GM12878 (cell line): ENCODE data around the gene ADPRHL1. TPM values are rescaled to one million over a fixed set of nuclear protein-coding genes. Genes with fewer than 3 reads are reported as not detected.

ENCODE experiments used
- ATAC-seq: fragments of 200-7000 bp; cut with Tn5 transposase; 3 replicates; pipeline ENCODE4 v1.9.1; 2020; ENCODE audit warnings: mild to moderate bottlenecking, moderate library complexity
- BruUV-seq: library from RNA; stranded (reverse); fragments of 400-500 nt; replicated peaks from 2 replicates; lab custom pipeline; 2021; lab: Mats Ljungman, UMichigan
- CTCF ChIA-PET: fragments of 300-600 bp; sonication (Branson Sonifier 250); formaldehyde crosslinking; extraction: SDS; loops from one replicate; lab custom pipeline; 2021; ENCODE audit warnings: inconsistent platforms; lab: Yijun Ruan, JAX
- POLR2A ChIA-PET: fragments of 350-600 bp; formaldehyde crosslinking; extraction: SDS; loops from one replicate; lab custom pipeline; 2021; ENCODE audit warnings: inconsistent platforms; lab: Charles Lee
- RAD21 ChIA-PET: fragments of 300-600 bp; sonication (Branson Sonifier 250); formaldehyde crosslinking; loops from one replicate; lab custom pipeline; 2023; ENCODE audit warnings: antibody characterized with exemption; ENCODE audit not compliant: unreplicated experiment; lab: Charles Lee
- SMC1A ChIA-PET: fragments of 300-600 bp; sonication (Branson Sonifier 250); formaldehyde crosslinking; loops from one replicate; lab custom pipeline; 2023; ENCODE audit not compliant: unreplicated experiment, uncharacterized antibody; lab: Charles Lee
- DNase-seq: peaks from one replicate; pipeline ENCODE4 v3.0.0-alpha.2; 2011; ENCODE audit warnings: low read depth, low spot score
- FAIRE-seq: peaks from 3 replicates; lab custom pipeline; 2011; peaks lifted over from hg19 to GRCh38; lab: Jason Lieb, UNC
- H2AFZ ChIP-seq: 2 replicates; pipeline ENCODE4 v1.6.0; 2011; ENCODE audit warnings: low read depth, low read length, control low read depth; ENCODE audit not compliant: control insufficient read depth
- H3K27ac ChIP-seq: 2 replicates; pipeline ENCODE4 v1.5.1; 2011; ENCODE audit warnings: control low read depth; ENCODE audit not compliant: control insufficient read depth, insufficient read depth
- H3K27me3 ChIP-seq, 2 experiments: replicated peaks in 1 of 2; 2 replicates each; pipeline versions ENCODE4 v1.6.0 to v1.6.1; 2011; ENCODE audit warnings: low read length in 1 of 2; ENCODE audit not compliant: control insufficient read depth in 2 of 2, insufficient read depth in 2 of 2
- H3K36me3 ChIP-seq, 2 experiments: 2 replicates each; pipeline ENCODE4 v1.5.1; 2011; ENCODE audit warnings: low read length in 1 of 2; ENCODE audit not compliant: control insufficient read depth in 2 of 2, insufficient read depth in 2 of 2
- H3K4me1 ChIP-seq: 2 replicates; pipeline ENCODE4 v1.6.1; 2011; ENCODE audit warnings: mild to moderate bottlenecking, low read length, moderate library complexity, mixed read lengths; ENCODE audit not compliant: control insufficient read depth, insufficient read depth
- H3K4me2 ChIP-seq: 2 replicates; pipeline ENCODE4 v1.6.0; 2011; ENCODE audit warnings: control low read depth; ENCODE audit not compliant: control insufficient read depth, insufficient read depth
- H3K4me3 ChIP-seq: fragments of 200-600 bp; sonication (generic); 2 replicates; pipeline ENCODE4 v1.5.1; 2016
- H3K79me2 ChIP-seq: 2 replicates; pipeline ENCODE4 v1.6.0; 2011; ENCODE audit warnings: low read length; ENCODE audit not compliant: control insufficient read depth, insufficient read depth
- H3K9ac ChIP-seq: 2 replicates; pipeline ENCODE4 v1.8.0; 2011; ENCODE audit warnings: low read length, control low read depth, mixed read lengths; ENCODE audit not compliant: control insufficient read depth, insufficient read depth
- H3K9me3 ChIP-seq: replicated peaks from 3 replicates; pipeline ENCODE4 v1.5.1; 2011; ENCODE audit warnings: mild to moderate bottlenecking, low read length; ENCODE audit not compliant: control insufficient read depth, insufficient read depth
- H4K20me1 ChIP-seq: 2 replicates; pipeline ENCODE4 v1.6.0; 2011; ENCODE audit not compliant: control insufficient read depth, insufficient read depth
- BRCA1 ChIP-seq: IDR thresholded peaks from 2 replicates; pipeline ENCODE4 v1.6.1; 2011; ENCODE audit warnings: low read depth, low read length, improper control_type of control experiment
- CHD4 ChIP-seq: fragments of 200-600 bp; sonication (generic); IDR thresholded peaks from 2 replicates; pipeline ENCODE4 v1.6.1; 2016; ENCODE audit warnings: mild to moderate bottlenecking
- ETV6 ChIP-seq, 2 experiments: fragments of 450-650 bp in 1 of 2; IDR thresholded peaks in 1 of 2; conservative IDR thresholded peaks in 1 of 2; 2 replicates each; pipeline ENCODE4 v1.6.1; 2014; ENCODE audit warnings: antibody characterized with exemption in 1 of 2, borderline replicate concordance in 1 of 2, low read depth in 1 of 2, mild to moderate bottlenecking in 1 of 2, moderate library complexity in 1 of 2
- JUNB ChIP-seq: IDR thresholded peaks from 2 replicates; pipeline ENCODE4 v1.6.1; 2016; ENCODE audit warnings: antibody characterized with exemption, mild to moderate bottlenecking
- KLF5 ChIP-seq: fragments of 450-650 bp; IDR thresholded peaks from 2 replicates; pipeline ENCODE4 v1.6.1; 2014; ENCODE audit warnings: mild to moderate bottlenecking; ENCODE audit not compliant: partially characterized antibody
- MAX ChIP-seq: IDR thresholded peaks from 2 replicates; pipeline ENCODE4 v1.6.1; 2012; ENCODE audit warnings: low read depth, low read length, improper control_type of control experiment
- MYB ChIP-seq: fragments of 150-350 bp; IDR thresholded peaks from 2 replicates; pipeline ENCODE4 v1.6.1; 2014; ENCODE audit warnings: mild to moderate bottlenecking, low read depth, low read length, borderline replicate concordance
- NFIC ChIP-seq: IDR thresholded peaks from 2 replicates; pipeline ENCODE4 v1.6.1; 2012; ENCODE audit warnings: low read depth, mild to moderate bottlenecking, inconsistent platforms, low read length, moderate library complexity
- STAT1 ChIP-seq: fragments of 450-650 bp; conservative IDR thresholded peaks from 2 replicates; pipeline ENCODE4 v1.6.1; 2014; ENCODE audit warnings: antibody characterized with exemption, mild to moderate bottlenecking
- ZBED1 ChIP-seq: IDR thresholded peaks from 2 replicates; pipeline ENCODE4 v1.6.1; 2016; ENCODE audit warnings: borderline replicate concordance
- WGBS: methylation state at CpG from one replicate; pipeline ENCODE4 v1.1.6; 2016; ENCODE audit warnings: low lambda C conversion rate; ENCODE audit not compliant: insufficient replicate concordance, insufficient coverage; ENCODE audit errors: missing lambda C conversion rate; 5-methylcytosine and 5-hydroxymethylcytosine counted together
- in situ Hi-C: fragments of 300-500 bp; cut with MboI; formaldehyde crosslinking; loops from 9 replicates; pipeline ENCODE4 v1.14.3; 2018; ENCODE audit warnings: mixed read lengths
- intact Hi-C: fragments of 100-400 bp; cut with micrococcal nuclease; formaldehyde crosslinking; loops from one replicate; pipeline ENCODE4 v1.14.2; 2022; ENCODE audit not compliant: unreplicated experiment
- polyA plus RNA-seq, 11 experiments: library from polyadenylated mRNA; depleted of rRNA in 4 of 11; unstranded in 6 of 11; stranded (reverse) in 5 of 11; fragments of >200 nt; fragmentation: Nextera tagmentation in 4 of 11; fragmentation: Illumina TruSeq in 1 of 11; extraction: Ambion mirVana in 4 of 11; extraction: Trizol in 1 of 11; gene quantifications; 1 replicate in 1 of 11; 2 replicates in 10 of 11; pipeline versions ENCODE4 v1.2.1 to v1.2.3, GENCODE V29; 2011 to 2016; ENCODE audit warnings: inconsistent platforms in 2 of 11, missing spikeins in 2 of 11, low read depth in 1 of 11
- total RNA-seq, 4 experiments: library from RNA; depleted of rRNA in 3 of 4; stranded (reverse); fragments of >200 nt in 3 of 4; fragmentation: Illumina TruSeq in 1 of 4; extraction: Trizol in 1 of 4; gene quantifications; 2 replicates each; pipeline versions ENCODE4 v1.2.1 to v1.2.3, GENCODE V29; 2013 to 2021
- TF ChIP-seq, protein P1 (sequence below): fragments of 450-650 bp; IDR thresholded peaks from 2 replicates; pipeline ENCODE4 v1.6.1; 2017; ENCODE audit warnings: mild to moderate bottlenecking
- TF ChIP-seq, protein P2 (sequence below): fragments of 450-650 bp; formaldehyde crosslinking; IDR thresholded peaks from 2 replicates; pipeline ENCODE4 v1.4.0; 2022; ENCODE audit warnings: mild to moderate bottlenecking, moderate library complexity
- TF ChIP-seq, protein P3 (sequence below): fragments of 450-650 bp; IDR thresholded peaks from 2 replicates; pipeline ENCODE4 v1.6.1; 2017; ENCODE audit warnings: mild to moderate bottlenecking, moderate library complexity

ADPRHL1 gene
- total and polyA plus RNA-seq, 10 of the 15 experiments (the other 5 are each of a cell fraction or from before 2014, with no cell fraction given), result 0.05 to 1.9 (median 1.0) TPM

DNA sequence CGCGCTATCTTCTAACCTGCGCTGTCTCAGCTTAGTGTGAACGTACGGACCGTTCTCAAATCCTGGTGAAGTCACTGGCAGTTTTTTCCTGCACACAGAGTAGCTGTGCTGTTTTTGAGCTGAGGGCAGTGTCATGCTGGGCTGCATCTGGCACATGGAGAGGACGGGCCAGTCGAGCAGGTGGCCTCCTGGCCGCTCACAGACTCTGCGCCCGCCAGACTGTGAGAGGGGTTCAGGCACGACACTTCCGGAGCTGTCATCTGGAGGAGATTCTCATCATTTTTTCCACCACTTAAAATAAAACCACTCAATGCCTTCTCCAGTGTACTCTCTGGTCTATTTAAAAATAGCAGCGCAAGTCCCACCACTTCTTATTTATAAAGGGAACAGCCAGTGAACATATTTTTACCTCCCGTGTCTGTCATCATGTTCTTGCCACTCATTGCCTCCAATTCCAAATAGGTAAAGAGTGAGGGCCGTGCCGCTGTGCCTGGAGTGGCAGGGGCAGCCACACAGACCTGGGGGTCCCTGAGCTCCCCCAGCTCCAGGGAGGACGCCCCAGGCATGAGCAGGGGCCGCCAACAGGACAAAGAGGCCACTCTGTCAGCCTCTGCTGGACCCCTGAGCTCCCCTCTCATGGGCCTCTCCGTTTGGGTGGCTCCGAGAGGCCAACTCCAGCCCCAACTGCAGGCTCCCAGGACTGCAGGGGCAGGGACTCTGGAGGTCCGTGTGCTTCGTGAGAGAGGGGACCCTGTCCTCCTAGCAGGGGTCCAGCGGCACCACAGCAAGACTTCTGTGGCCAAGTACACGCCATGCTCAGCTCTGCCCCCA is 52.5 kb downstream of the ADPRHL1 start (continued):
- no peak for TF ChIP-seq ETV6 (conservative IDR thresholded peaks at IDR 0.05 in 1 of 2, IDR thresholded peaks at IDR 0.05 in 1 of 2; ENCODE audit: borderline replicate concordance in 1 of 2, low read depth in 1 of 2)
- no peak for TF ChIP-seq BRCA1
- no peak for TF ChIP-seq NFIC
- TF ChIP-seq KLF5, result no peak
- TF ChIP-seq MYB, result no peak
- TF ChIP-seq, protein P1, sequence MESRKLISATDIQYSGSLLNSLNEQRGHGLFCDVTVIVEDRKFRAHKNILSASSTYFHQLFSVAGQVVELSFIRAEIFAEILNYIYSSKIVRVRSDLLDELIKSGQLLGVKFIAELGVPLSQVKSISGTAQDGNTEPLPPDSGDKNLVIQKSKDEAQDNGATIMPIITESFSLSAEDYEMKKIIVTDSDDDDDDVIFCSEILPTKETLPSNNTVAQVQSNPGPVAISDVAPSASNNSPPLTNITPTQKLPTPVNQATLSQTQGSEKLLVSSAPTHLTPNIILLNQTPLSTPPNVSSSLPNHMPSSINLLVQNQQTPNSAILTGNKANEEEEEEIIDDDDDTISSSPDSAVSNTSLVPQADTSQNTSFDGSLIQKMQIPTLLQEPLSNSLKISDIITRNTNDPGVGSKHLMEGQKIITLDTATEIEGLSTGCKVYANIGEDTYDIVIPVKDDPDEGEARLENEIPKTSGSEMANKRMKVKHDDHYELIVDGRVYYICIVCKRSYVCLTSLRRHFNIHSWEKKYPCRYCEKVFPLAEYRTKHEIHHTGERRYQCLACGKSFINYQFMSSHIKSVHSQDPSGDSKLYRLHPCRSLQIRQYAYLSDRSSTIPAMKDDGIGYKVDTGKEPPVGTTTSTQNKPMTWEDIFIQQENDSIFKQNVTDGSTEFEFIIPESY, result no peak
- TF ChIP-seq MAX, result no peak
- TF ChIP-seq JUNB, result no peak
- TF ChIP-seq CHD4, result no peak
- TF ChIP-seq ZBED1, result no peak

DNA sequence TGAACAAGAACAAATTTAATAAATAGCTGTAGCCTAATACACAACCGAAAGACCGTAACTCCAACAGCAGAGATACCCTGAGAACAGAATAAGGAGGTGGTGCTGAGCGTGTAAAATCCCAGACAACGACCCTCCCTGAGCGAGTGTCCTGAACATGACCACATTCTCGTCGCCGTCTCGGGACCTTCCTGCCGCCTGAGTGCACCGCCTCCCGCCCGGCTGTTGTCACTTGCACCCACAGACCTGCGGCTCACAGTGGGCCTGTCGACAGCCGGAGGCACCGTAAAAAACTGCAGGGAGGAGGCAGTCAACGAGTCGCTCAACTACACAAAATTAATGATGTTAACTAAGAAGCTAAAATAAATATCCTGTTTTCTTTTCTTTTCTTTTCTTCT is 53.5 kb downstream of the ADPRHL1 start:
- Histone ChIP-seq H3K4me3 (no peak overlapping the region), H2AFZ (no peak overlapping the region), H3K36me3 (no peaks in the 10 kb centered on the region), H3K4me2 (no peak overlapping the region), H4K20me1 (no peaks in the 10 kb centered on the region), H3K4me1 (no peaks in the 10 kb centered on the region), H3K9me3 (no peaks in the 10 kb centered on the region), H3K79me2 (no peaks in the 10 kb centered on the region), H3K9ac (no peak overlapping the region), H3K27ac (no peak overlapping the region), H3K27me3 (no peaks in the 10 kb centered on the region)
- FAIRE-seq (no peak), DNase-seq (no peak), ATAC-seq (no peak)
- ChIA-PET SMC1A (no interaction called here), POLR2A (interaction anchor here (1.2 kb wide), 1 partner anchor 16 kb away, joined by 3 read pairs; no protein-coding TSS in a partner anchor), RAD21 (no interaction called here), CTCF (no interaction called here)
- in situ Hi-C loops, result no loop called here
- no TSS peak for BruUV-seq
- intact Hi-C loops, result loop anchor here (10.0 kb wide), 1 partner anchor 375 kb away; no protein-coding TSS in a partner anchor
- 53% methylated on average over 19 of the region's 19 CpGs for WGBS
- TF ChIP-seq STAT1, result no peak
- TF ChIP-seq, protein P2, sequence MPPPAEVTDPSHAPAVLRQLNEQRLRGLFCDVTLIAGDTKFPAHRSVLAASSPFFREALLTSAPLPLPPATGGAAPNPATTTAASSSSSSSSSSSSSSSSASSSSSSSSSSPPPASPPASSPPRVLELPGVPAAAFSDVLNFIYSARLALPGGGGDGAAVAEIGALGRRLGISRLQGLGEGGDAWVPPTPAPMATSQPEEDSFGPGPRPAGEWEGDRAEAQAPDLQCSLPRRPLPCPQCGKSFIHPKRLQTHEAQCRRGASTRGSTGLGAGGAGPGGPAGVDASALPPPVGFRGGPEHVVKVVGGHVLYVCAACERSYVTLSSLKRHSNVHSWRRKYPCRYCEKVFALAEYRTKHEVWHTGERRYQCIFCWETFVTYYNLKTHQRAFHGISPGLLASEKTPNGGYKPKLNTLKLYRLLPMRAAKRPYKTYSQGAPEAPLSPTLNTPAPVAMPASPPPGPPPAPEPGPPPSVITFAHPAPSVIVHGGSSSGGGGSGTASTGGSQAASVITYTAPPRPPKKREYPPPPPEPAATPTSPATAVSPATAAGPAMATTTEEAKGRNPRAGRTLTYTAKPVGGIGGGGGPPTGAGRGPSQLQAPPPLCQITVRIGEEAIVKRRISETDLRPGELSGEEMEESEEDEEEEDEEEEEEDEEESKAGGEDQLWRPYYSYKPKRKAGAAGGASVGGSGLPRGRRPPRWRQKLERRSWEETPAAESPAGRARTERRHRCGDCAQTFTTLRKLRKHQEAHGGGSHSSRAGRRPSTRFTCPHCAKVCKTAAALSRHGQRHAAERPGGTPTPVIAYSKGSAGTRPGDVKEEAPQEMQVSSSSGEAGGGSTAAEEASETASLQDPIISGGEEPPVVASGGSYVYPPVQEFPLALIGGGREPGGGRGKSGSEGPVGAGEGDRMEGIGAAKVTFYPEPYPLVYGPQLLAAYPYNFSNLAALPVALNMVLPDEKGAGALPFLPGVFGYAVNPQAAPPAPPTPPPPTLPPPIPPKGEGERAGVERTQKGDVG (CRISPR knock-in tag), result no peak
- TF ChIP-seq, protein P3, sequence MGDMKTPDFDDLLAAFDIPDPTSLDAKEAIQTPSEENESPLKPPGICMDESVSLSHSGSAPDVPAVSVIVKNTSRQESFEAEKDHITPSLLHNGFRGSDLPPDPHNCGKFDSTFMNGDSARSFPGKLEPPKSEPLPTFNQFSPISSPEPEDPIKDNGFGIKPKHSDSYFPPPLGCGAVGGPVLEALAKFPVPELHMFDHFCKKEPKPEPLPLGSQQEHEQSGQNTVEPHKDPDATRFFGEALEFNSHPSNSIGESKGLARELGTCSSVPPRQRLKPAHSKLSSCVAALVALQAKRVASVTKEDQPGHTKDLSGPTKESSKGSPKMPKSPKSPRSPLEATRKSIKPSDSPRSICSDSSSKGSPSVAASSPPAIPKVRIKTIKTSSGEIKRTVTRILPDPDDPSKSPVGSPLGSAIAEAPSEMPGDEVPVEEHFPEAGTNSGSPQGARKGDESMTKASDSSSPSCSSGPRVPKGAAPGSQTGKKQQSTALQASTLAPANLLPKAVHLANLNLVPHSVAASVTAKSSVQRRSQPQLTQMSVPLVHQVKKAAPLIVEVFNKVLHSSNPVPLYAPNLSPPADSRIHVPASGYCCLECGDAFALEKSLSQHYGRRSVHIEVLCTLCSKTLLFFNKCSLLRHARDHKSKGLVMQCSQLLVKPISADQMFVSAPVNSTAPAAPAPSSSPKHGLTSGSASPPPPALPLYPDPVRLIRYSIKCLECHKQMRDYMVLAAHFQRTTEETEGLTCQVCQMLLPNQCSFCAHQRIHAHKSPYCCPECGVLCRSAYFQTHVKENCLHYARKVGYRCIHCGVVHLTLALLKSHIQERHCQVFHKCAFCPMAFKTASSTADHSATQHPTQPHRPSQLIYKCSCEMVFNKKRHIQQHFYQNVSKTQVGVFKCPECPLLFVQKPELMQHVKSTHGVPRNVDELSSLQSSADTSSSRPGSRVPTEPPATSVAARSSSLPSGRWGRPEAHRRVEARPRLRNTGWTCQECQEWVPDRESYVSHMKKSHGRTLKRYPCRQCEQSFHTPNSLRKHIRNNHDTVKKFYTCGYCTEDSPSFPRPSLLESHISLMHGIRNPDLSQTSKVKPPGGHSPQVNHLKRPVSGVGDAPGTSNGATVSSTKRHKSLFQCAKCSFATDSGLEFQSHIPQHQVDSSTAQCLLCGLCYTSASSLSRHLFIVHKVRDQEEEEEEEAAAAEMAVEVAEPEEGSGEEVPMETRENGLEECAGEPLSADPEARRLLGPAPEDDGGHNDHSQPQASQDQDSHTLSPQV, result no peak
